Central memory CD8-positive, alpha-beta T cell (primary cell): ENCODE results near the gene CUL1.

Source experiments
- ATAC-seq: fragments of 150-1000 bp; cut with Tn5 transposase; replicated peaks from 2 replicates; pipeline ENCODE4 v1.10.0; 2022; ENCODE audit warnings: mild to moderate bottlenecking, moderate FRiP score, moderate number of reproducible peaks; ENCODE audit not compliant: poor library complexity, severe bottlenecking; ENCODE audit errors: extremely low read depth
- DNase-seq, 2 donors: peaks; one replicate each; pipeline ENCODE4 v3.0.0; 2021; ENCODE audit warnings: low spot score in 2 of 2
- H3K27ac Mint-ChIP-seq: one replicate; pipeline ENCODE4 v1.8.0; 2022; ENCODE audit warnings: low read depth, mild to moderate bottlenecking, moderate library complexity, mixed read lengths
- H3K27me3 Mint-ChIP-seq: one replicate; pipeline ENCODE4 v1.8.0; 2022; ENCODE audit warnings: mixed read lengths
- H3K36me3 Mint-ChIP-seq: one replicate; pipeline ENCODE4 v1.8.0; 2022; ENCODE audit warnings: mild to moderate bottlenecking, moderate library complexity, mixed read lengths; ENCODE audit not compliant: insufficient read depth
- H3K4me1 Mint-ChIP-seq: one replicate; pipeline ENCODE4 v1.8.0; 2022; ENCODE audit warnings: mixed read lengths
- H3K4me3 Mint-ChIP-seq: one replicate; pipeline ENCODE4 v1.8.0; 2022; ENCODE audit warnings: mild to moderate bottlenecking, moderate library complexity, mixed read lengths
- H3K9me3 Mint-ChIP-seq: one replicate; pipeline ENCODE4 v1.8.0; 2022; ENCODE audit warnings: mixed read lengths

Gene CUL1

DNA sequence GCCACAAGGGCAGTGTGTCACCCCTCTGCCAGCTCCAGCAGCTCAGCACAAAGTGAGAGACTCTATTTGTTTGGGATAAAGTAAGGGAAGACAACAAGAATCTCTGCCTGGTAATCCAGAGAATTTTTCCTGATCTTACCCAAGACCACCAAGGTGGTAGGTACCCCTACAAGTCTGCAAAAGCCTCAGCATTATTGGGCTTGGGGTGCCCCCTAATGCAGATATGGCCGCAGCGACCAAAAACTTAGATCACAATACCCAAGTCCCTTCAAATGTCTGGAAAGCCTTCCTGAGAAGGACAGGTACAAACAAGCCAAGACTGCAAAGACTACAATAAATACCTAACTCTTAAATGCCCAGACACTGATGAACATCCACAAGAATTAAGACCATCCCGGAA lies 22.4 kb upstream of the CUL1 start:
- H3K36me3 Mint-ChIP-seq, result no peaks in the 10 kb centered on the region
- H3K27me3 Mint-ChIP-seq, result peaks cover 19% of the 10 kb centered on the region
- no peaks in the 10 kb centered on the region for H3K9me3 Mint-ChIP-seq
- no peaks in the 10 kb centered on the region for H3K4me1 Mint-ChIP-seq
- H3K4me3 Mint-ChIP-seq, result no peak overlapping the region
- DNase-seq (no peak), ATAC-seq (no peak)
- no peak overlapping the region for H3K27ac Mint-ChIP-seq

DNA sequence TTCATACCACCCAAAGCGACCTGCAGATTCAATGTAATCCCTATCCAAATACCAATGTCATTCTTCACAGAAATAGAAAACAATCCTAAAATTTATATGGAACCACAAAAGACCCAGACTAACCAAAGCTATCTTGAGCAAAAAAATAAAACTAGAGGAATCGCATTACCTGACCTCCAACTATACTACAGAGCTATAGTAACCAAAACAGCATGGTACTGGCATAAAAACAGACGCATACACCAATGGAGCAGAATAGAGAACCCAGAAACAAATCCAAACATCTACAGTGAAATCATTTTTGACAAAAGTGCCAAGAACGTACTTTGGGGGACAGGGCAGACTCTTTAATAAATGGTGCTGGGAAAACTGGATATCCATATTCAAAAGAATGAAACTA lies 16.9 kb upstream of the CUL1 start:
- Mint-ChIP-seq H3K4me1 (no peaks in the 10 kb centered on the region), H3K27me3 (peaks cover 2% of the 10 kb centered on the region), H3K4me3 (no peak overlapping the region), H3K9me3 (no peaks in the 10 kb centered on the region), H3K27ac (no peak overlapping the region), H3K36me3 (no peaks in the 10 kb centered on the region)
- DNase-seq (no peak), ATAC-seq (no peak)

GRCh38 chr7:148684289-148684830 lies 14.3 kb upstream of the CUL1 start:
- no peak for ATAC-seq
- no peak overlapping the region for H3K27ac Mint-ChIP-seq
- no peaks in the 10 kb centered on the region for H3K36me3 Mint-ChIP-seq
- H3K4me3 Mint-ChIP-seq, result no peak overlapping the region
- no peak for DNase-seq
- no peaks in the 10 kb centered on the region for H3K9me3 Mint-ChIP-seq
- H3K4me1 Mint-ChIP-seq, result no peaks in the 10 kb centered on the region
- peaks cover 8% of the 10 kb centered on the region for H3K27me3 Mint-ChIP-seq

DNA sequence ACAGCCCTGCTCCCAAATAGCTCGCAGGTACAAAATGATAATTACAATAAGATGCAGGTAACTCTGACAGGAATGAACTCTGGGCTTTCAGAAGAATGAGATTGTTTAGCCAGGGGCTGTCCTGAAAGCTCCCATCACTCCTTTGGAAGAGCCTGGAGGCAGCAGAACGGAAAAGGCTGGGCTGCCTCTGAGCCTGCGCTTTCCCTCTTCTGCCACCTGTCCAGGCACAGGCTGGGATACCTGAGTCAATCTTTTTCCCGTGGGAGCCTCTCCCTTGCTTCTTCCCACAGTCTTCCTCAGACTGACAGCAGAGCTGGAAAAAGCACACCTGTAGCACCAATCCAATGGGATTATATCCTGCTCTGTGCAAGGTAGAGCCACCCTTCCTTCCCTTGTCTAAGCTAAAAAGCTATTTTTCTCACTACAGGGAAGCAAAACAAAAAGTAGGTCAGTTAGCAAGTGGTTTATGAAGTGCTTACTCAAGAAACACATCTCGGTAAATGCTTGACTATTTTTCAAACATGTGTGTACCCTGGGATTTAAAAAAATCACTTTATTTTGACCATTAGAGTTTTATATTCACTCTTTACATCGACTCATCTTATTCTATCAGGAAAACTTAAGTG lies 12.3 kb upstream of the CUL1 start:
- Mint-ChIP-seq H3K4me3 (no peak overlapping the region), H3K27ac (no peak overlapping the region)

GRCh38 chr7:148687555-148687954 lies 11.1 kb upstream of the CUL1 start:
- DNase-seq (no peak), ATAC-seq (no peak)
- no peaks in the 10 kb centered on the region for H3K9me3 Mint-ChIP-seq
- H3K4me3 Mint-ChIP-seq, result no peak overlapping the region
- no peaks in the 10 kb centered on the region for H3K4me1 Mint-ChIP-seq
- no peaks in the 10 kb centered on the region for H3K36me3 Mint-ChIP-seq
- H3K27me3 Mint-ChIP-seq, result peaks cover 8% of the 10 kb centered on the region
- no peak overlapping the region for H3K27ac Mint-ChIP-seq

More for the DNA sequence above, 12.3 kb upstream of the CUL1 start:
- H3K27me3 Mint-ChIP-seq, result peaks cover 8% of the 10 kb centered on the region
- no peaks in the 10 kb centered on the region for H3K36me3 Mint-ChIP-seq
- no peaks in the 10 kb centered on the region for H3K4me1 Mint-ChIP-seq
- DNase-seq, result no peak
- ATAC-seq, result no peak
- no peaks in the 10 kb centered on the region for H3K9me3 Mint-ChIP-seq

- Mint-ChIP-seq H3K4me1 (no peaks in the 10 kb centered on the region), H3K4me3 (no peak overlapping the region), H3K27ac (no peak overlapping the region), H3K36me3 (no peaks in the 10 kb centered on the region), H3K9me3 (no peaks in the 10 kb centered on the region), H3K27me3 (peaks cover 8% of the 10 kb centered on the region)
- DNase-seq (no peak), ATAC-seq (no peak)
These were observed 10.2 kb upstream of the CUL1 start for GRCh38 chr7:148688526-148688925.

DNA sequence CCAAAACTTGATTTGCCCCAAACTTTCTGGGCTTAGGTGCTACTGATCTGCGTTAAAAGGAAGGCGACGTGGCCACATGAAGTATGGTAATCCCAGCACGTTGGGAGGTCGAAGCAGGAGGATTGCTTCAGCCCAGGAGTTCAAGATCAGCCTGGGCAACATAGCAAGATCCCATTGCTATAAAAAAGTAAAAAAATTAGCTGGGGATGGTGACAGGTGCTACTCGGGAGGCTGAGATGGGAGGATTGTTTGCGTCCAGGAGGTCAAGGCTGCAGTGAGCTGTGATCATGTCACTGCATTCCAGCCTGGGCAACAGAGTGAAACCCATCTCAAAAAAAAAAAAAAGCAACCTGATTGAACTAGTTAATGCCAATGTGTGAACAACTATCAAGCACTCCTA lies 5.1 kb upstream of the CUL1 start:
- DNase-seq, result no peak
- no peak overlapping the region for H3K4me3 Mint-ChIP-seq
- peaks cover 4% of the 10 kb centered on the region for H3K27me3 Mint-ChIP-seq
- no peak overlapping the region for H3K27ac Mint-ChIP-seq
- H3K4me1 Mint-ChIP-seq, result peaks cover 16% of the 10 kb centered on the region
- H3K36me3 Mint-ChIP-seq, result peaks cover 10% of the 10 kb centered on the region
- no peaks in the 10 kb centered on the region for H3K9me3 Mint-ChIP-seq
- no peak for ATAC-seq

DNA sequence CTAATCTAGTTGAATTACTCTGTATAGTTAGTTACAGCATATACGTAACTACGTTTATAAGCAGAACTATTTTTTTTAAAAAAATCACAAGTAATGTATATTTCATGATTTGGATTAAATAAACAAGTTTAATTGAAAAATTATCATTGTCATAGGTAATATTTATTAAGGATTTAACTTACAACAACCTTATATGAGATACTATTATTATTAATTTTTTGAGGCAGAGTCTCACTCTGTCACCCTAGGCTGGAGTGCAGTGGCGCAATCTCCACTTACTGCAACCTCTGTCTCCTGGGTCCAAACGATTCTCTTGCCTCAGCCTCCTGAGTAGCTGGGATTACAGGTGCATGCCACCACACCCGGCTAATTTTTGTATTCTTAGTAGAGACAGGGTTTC lies 4.1 kb upstream of the CUL1 start:
- no peak overlapping the region for H3K4me3 Mint-ChIP-seq
- no peak for ATAC-seq
- no peak overlapping the region for H3K27ac Mint-ChIP-seq
- peaks cover 16% of the 10 kb centered on the region for H3K4me1 Mint-ChIP-seq
- H3K27me3 Mint-ChIP-seq, result no peaks in the 10 kb centered on the region
- peaks cover 14% of the 10 kb centered on the region for H3K36me3 Mint-ChIP-seq
- DNase-seq, result no peak
- no peaks in the 10 kb centered on the region for H3K9me3 Mint-ChIP-seq

- no peak for ATAC-seq
- peaks cover 29% of the 10 kb centered on the region for H3K4me1 Mint-ChIP-seq
- H3K9me3 Mint-ChIP-seq, result no peaks in the 10 kb centered on the region
- no peak overlapping the region for H3K27ac Mint-ChIP-seq
- DNase-seq, result no peak
- no peaks in the 10 kb centered on the region for H3K27me3 Mint-ChIP-seq
- peaks cover 23% of the 10 kb centered on the region for H3K36me3 Mint-ChIP-seq
- H3K4me3 Mint-ChIP-seq, result no peak overlapping the region
These were observed 2.8 kb upstream of the CUL1 start for GRCh38 chr7:148695953-148696352.

DNA sequence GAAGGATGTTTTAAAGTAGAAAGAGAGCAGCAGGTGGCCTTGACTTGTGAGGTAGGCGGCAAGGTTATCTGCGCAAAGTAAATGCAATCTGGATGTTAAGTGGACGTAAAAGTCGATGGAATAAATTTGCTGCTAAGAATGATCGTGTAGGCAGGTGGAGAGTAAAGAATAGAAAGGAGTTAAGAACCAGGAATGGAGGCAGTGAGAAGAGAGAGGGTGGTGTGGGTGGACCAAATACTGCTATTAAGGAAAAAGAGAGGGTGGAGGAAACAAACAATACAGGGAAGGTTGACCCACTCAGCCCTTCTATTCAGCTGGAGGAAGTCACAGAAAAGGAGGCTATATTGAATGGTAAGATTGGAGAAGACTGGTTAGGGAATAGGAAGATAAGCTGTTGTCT lies 1.9 kb upstream of the CUL1 start:
- DNase-seq (no peak), ATAC-seq (no peak)
- Mint-ChIP-seq H3K4me3 (no peak overlapping the region), H3K36me3 (peaks cover 23% of the 10 kb centered on the region), H3K27me3 (no peaks in the 10 kb centered on the region), H3K9me3 (no peaks in the 10 kb centered on the region), H3K27ac (no peak overlapping the region), H3K4me1 (peaks cover 38% of the 10 kb centered on the region)

DNA sequence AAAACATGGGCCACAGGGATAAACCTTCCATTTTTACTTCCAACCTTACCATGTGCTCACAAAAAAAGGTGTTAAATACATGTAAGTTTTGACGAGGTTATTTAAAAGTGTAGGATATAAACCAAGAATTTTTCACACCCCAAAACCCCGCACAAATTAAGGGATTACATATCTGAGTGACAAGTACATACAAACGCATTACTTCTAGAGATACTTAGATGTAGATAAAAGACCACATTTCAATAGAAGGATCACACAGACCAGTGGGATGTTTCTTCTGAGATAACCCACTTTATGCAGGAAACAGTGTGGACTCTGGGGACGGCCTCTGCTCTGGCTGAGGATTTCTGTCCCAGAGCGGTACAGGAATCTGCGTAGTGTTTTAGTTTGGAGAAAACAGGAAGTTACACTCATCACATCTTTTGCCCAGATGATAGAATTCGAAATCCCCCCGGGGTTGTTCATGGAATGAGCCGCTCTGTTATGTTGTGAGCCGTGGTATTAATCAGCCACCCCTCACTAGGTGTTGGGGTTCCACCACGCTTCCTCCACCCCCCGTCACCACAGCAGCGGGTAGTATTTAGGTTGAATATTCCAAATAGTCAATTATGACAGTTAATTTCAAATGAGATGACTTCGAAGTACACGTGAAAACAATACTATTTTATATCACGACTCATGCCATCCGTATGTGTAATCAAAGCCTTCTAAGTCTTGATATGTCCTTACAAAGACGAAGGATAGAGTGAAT lies 1.3 kb upstream of the CUL1 start:
- Mint-ChIP-seq H3K4me1 (peaks cover 44% of the 10 kb centered on the region), H3K36me3 (peaks cover 23% of the 10 kb centered on the region)

DNA sequence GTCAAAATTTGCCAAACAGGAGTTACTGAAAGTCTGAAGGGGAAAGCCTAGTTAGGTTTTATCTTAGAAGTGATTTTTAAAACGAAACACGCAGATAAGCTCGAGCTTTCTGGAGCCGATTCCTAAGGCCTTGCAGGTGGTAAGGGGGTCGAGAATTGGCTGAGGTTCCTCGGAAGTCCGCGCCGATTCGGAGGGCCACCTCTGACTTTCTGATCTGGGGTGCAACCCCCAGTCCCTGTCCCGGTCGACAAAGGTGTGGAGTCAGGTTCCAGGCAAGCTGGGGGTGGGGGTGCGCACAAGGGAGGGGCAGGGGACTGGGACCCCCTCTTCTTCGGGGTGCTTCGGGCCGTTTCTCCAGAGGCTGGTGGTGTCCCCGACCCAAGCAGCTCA lies 701 bp upstream of the CUL1 start:
- Mint-ChIP-seq H3K4me3 (peak overlapping the region; percentile 88), H3K4me1 (peaks cover 50% of the 10 kb centered on the region), H3K27ac (peak overlapping the region; percentile 90), H3K9me3 (no peaks in the 10 kb centered on the region), H3K36me3 (peaks cover 23% of the 10 kb centered on the region), H3K27me3 (no peaks in the 10 kb centered on the region)
- DNase-seq (no peak), ATAC-seq (peak; percentile 5)

More for the DNA sequence above, 1.3 kb upstream of the CUL1 start:
- peak overlapping the region; percentile 88 for H3K4me3 Mint-ChIP-seq
- H3K27ac Mint-ChIP-seq, result peak overlapping the region; percentile 90
- DNase-seq, result no peak
- no peaks in the 10 kb centered on the region for H3K27me3 Mint-ChIP-seq
- H3K9me3 Mint-ChIP-seq, result no peaks in the 10 kb centered on the region
- ATAC-seq, result no peak
